Esophagus squamous epithelium (tissue), 5 donors: ENCODE data around the gene MCHR1. TPM values are rescaled to one million over a fixed set of nuclear protein-coding genes. Genes with fewer than 3 reads are reported as not detected.

Experiments
- DNase-seq: peaks from one replicate; lab custom pipeline; 2025; lab: John Stamatoyannopoulos, UW
- H3K27ac ChIP-seq, 4 donors: fragments of 200-600 bp; sonication (generic); one replicate each; pipeline ENCODE4 v1.5.1; 2016 to 2019; ENCODE audit warnings: mild to moderate bottlenecking in 1 of 4
- H3K27me3 ChIP-seq, 4 donors: fragments of 200-600 bp; sonication (generic); 1 replicate in 3 of 4; 2 replicates in 1 of 4; pipeline versions ENCODE4 v1.5.1 to v1.6.0; 2017 to 2021; ENCODE audit warnings: antibody characterized with exemption in 1 of 4
- H3K36me3 ChIP-seq, 3 donors: fragments of 200-600 bp; sonication (generic); one replicate each; pipeline ENCODE4 v1.5.1; 2016 to 2019
- H3K4me1 ChIP-seq, 3 donors: fragments of 200-600 bp; sonication (generic); one replicate each; pipeline ENCODE4 v1.5.1; 2017 to 2019
- H3K4me3 ChIP-seq, 4 donors: fragments of 200-600 bp; sonication (generic); 1 replicate in 3 of 4; 2 replicates in 1 of 4; pipeline ENCODE4 v1.5.1; 2016 to 2019; ENCODE audit warnings: mild to moderate bottlenecking in 2 of 4, moderate library complexity in 1 of 4
- H3K9me3 ChIP-seq, 3 donors: fragments of 200-600 bp; sonication (generic); one replicate each; pipeline ENCODE4 v1.5.1; 2016 to 2019
- CTCF ChIP-seq, 6 experiments: fragments of 450-650 bp in 4 of 6; fragments of 200-600 bp in 2 of 6; sonication (generic) in 2 of 6; IDR thresholded peaks; one replicate each; pipeline ENCODE4 v1.5.1; 2016 to 2019; ENCODE audit warnings: antibody characterized with exemption in 6 of 6, mild to moderate bottlenecking in 4 of 6, moderate library complexity in 4 of 6
- POLR2A ChIP-seq, 4 donors: fragments of 450-650 bp; IDR thresholded peaks; one replicate each; pipeline ENCODE4 v1.6.1; 2017; ENCODE audit warnings: antibody characterized with exemption in 4 of 4, mild to moderate bottlenecking in 4 of 4, moderate library complexity in 3 of 4
- WGBS, 2 donors: methylation state at CpG; one replicate each; pipeline ENCODE4 v1.1.5; 2018; 5-methylcytosine and 5-hydroxymethylcytosine counted together
- intact Hi-C: fragments of 100-400 bp; cut with DNase I; formaldehyde crosslinking; loops from one replicate; pipeline ENCODE4 v1.15.0; 2022
- total RNA-seq, 4 donors: library from RNA; depleted of rRNA; stranded (reverse); fragments of >200 nt; gene quantifications; one replicate each; pipeline ENCODE4 v1.1.0, GENCODE V29; 2016
- donor health status: DM: yes; HTN: yes; CAD: no.

Gene MCHR1
- total RNA-seq, 4 donors from 2014 or later = 0.56 TPM; not detected in 3

GRCh38 chr22:40635043-40635939 is 44.0 kb upstream of the MCHR1 start:
- no peak for DNase-seq
- TF ChIP-seq POLR2A (IDR thresholded peaks at IDR 0.05) = no peak
- no peak for TF ChIP-seq CTCF (IDR thresholded peaks at IDR 0.05)
- Histone ChIP-seq H3K36me3 (no peaks in the 10 kb centered on the region), H3K27ac (peak overlapping the region; percentile 89 to 98 (median 94)), H3K4me3 (peak overlapping the region; percentile 71 to 96 (median 88)), H3K4me1 (peaks cover 10 to 55% (median 10%) of the 10 kb centered on the region in 3 donors), H3K9me3 (no peaks in the 10 kb centered on the region), H3K27me3 (no peaks in the 10 kb centered on the region)
- intact Hi-C loops = no loop called here
- 10 to 17% methylated on average over 19 to 20 of the region's 21 CpGs for WGBS, 2 donors

GRCh38 chr22:40635940-40636379 is 43.3 kb upstream of the MCHR1 start:
- no peaks in the 10 kb centered on the region for H3K36me3 ChIP-seq
- TF ChIP-seq CTCF (IDR thresholded peaks at IDR 0.05) (no peak), POLR2A (IDR thresholded peaks at IDR 0.05) (no peak)
- H3K4me3 ChIP-seq = peak overlapping the region; percentile 71 to 96 (median 88)
- no peaks in the 10 kb centered on the region for H3K9me3 ChIP-seq
- intact Hi-C loops = no loop called here
- H3K27me3 ChIP-seq = no peaks in the 10 kb centered on the region
- peak overlapping the region; percentile 89 to 98 (median 94) for H3K27ac ChIP-seq
- H3K4me1 ChIP-seq = peaks cover 10 to 49% (median 10%) of the 10 kb centered on the region in 3 donors
- WGBS, 2 donors = 17 to 40% methylated on average over 1 of the region's 31 CpGs
- DNase-seq = no peak

GRCh38 chr22:40636380-40637182 is 42.7 kb upstream of the MCHR1 start, which contains the start of gene MRTFA:
TSS of gene MRTFA (minus strand) at chr22:40636719.
- intact Hi-C loops = no loop called here
- 0 to 3% methylated on average over 8 to 36 of the region's 82 CpGs for WGBS, 2 donors

More at GRCh38 chr22:40636380-40637182, 42.7 kb upstream of the MCHR1 start, which contains the start of gene MRTFA:
- peak within 1 kb of the TSS; percentile 89 to 98 (median 94) for H3K27ac ChIP-seq
- H3K9me3 ChIP-seq = no peaks in the 10 kb centered on the region
- no peaks in the 10 kb centered on the region for H3K27me3 ChIP-seq
- TF ChIP-seq CTCF (IDR thresholded peaks at IDR 0.05) (peak in 3 of 6 experiments; percentile 11 to 24 (median 23)), POLR2A (IDR thresholded peaks at IDR 0.05) (peak in 3 of 4 donors; percentile 93 to 99 (median 94))
- peak; percentile 99 for DNase-seq
- H3K36me3 ChIP-seq = no peaks in the 10 kb centered on the region
- peaks cover 10 to 49% (median 10%) of the 10 kb centered on the region in 3 donors for H3K4me1 ChIP-seq
- peak within 1 kb of the TSS; percentile 71 to 96 (median 88) for H3K4me3 ChIP-seq
